Osteoblast (primary cell): Measurements from ENCODE around the gene MYO3B. TPM values are rescaled to one million over a fixed set of nuclear protein-coding genes. Genes with fewer than 3 reads are reported as not detected.

Experiments
- DNase-seq: peaks from one replicate; pipeline ENCODE4 v3.0.0; 2011; ENCODE audit warnings: low spot score, mixed read lengths; ENCODE audit not compliant: insufficient read length; ENCODE audit errors: missing footprints
- H2AFZ ChIP-seq: 2 replicates; pipeline ENCODE4 v1.6.0; 2011; ENCODE audit warnings: mild to moderate bottlenecking, low read length
- H3K27ac ChIP-seq: 2 replicates; pipeline ENCODE4 v1.5.1; 2011; ENCODE audit warnings: mild to moderate bottlenecking, low read depth, low read length, moderate library complexity
- H3K27me3 ChIP-seq: 2 replicates; pipeline ENCODE4 v1.6.0; 2012; ENCODE audit warnings: mild to moderate bottlenecking, control low read depth, inconsistent platforms, low read length, moderate library complexity; ENCODE audit not compliant: insufficient read depth
- H3K36me3 ChIP-seq: 2 replicates; pipeline ENCODE4 v1.5.1; 2011; ENCODE audit warnings: mild to moderate bottlenecking, low read length, control low read depth, moderate library complexity; ENCODE audit not compliant: insufficient read depth
- H3K4me1 ChIP-seq: 2 replicates; pipeline ENCODE4 v1.5.1; 2011; ENCODE audit warnings: mild to moderate bottlenecking, low read length, control low read depth, moderate library complexity; ENCODE audit not compliant: insufficient read depth
- H3K4me2 ChIP-seq: 2 replicates; pipeline ENCODE4 v1.6.0; 2011; ENCODE audit warnings: mild to moderate bottlenecking, low read length; ENCODE audit not compliant: insufficient read depth
- H3K4me3 ChIP-seq: fragments of 200-600 bp; sonication (generic); 3 replicates; pipeline ENCODE4 v1.5.1; 2012; ENCODE audit warnings: mild to moderate bottlenecking, low read length, inconsistent platforms; ENCODE audit not compliant: insufficient read depth
- H3K79me2 ChIP-seq: 2 replicates; pipeline ENCODE4 v1.6.0; 2012; ENCODE audit warnings: mild to moderate bottlenecking, low read length, control low read depth, inconsistent platforms; ENCODE audit not compliant: insufficient read depth
- H3K9me3 ChIP-seq: 2 replicates; pipeline ENCODE4 v1.5.1; 2011; ENCODE audit warnings: low read depth, low read length, control low read depth
- H4K20me1 ChIP-seq: 2 replicates; pipeline ENCODE4 v1.6.0; 2012; ENCODE audit warnings: mild to moderate bottlenecking, low read length, control low read depth; ENCODE audit not compliant: insufficient read depth
- total RNA-seq: library from RNA; depleted of rRNA; stranded (reverse); fragments of >200 nt; gene quantifications from 2 replicates; pipeline ENCODE4 v1.2.3, GENCODE V29; 2012
- TF ChIP-seq, protein P1 (sequence below): IDR thresholded peaks from 2 replicates; pipeline ENCODE4 v1.5.1; 2011; ENCODE audit warnings: mild to moderate bottlenecking, low read depth, low read length, moderate library complexity; ENCODE audit errors: extremely low read depth

Gene MYO3B
- total RNA-seq, 1 donor: 0.36 TPM

DNA sequence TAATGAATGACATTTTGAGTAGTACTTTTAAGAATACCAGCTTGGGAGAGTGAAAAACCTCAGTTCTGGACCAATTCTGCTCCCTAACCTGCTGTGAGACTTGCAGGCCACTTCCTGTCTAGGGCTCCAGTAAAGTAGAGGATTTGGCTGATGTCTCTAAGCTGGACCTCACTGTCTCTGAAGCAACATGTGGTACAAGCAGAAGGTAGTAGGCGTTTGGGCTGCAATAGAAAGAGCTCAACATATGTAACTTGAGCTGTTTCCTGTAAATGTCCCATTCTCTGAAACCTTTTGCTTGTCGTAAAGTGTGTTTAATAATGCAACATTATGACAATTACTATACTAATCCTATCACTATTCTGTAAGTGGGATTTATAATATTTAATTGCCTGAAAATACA lies 213.1 kb downstream of the MYO3B start:
- Histone ChIP-seq H3K4me3 (no peak overlapping the region), H3K9me3 (no peaks in the 10 kb centered on the region), H2AFZ (no peak overlapping the region), H4K20me1 (no peaks in the 10 kb centered on the region), H3K27ac (no peak overlapping the region), H3K4me1 (no peaks in the 10 kb centered on the region), H3K4me2 (no peak overlapping the region), H3K27me3 (no peaks in the 10 kb centered on the region), H3K79me2 (no peaks in the 10 kb centered on the region), H3K36me3 (no peaks in the 10 kb centered on the region)
- TF ChIP-seq, protein P1, sequence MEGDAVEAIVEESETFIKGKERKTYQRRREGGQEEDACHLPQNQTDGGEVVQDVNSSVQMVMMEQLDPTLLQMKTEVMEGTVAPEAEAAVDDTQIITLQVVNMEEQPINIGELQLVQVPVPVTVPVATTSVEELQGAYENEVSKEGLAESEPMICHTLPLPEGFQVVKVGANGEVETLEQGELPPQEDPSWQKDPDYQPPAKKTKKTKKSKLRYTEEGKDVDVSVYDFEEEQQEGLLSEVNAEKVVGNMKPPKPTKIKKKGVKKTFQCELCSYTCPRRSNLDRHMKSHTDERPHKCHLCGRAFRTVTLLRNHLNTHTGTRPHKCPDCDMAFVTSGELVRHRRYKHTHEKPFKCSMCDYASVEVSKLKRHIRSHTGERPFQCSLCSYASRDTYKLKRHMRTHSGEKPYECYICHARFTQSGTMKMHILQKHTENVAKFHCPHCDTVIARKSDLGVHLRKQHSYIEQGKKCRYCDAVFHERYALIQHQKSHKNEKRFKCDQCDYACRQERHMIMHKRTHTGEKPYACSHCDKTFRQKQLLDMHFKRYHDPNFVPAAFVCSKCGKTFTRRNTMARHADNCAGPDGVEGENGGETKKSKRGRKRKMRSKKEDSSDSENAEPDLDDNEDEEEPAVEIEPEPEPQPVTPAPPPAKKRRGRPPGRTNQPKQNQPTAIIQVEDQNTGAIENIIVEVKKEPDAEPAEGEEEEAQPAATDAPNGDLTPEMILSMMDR: no peak
- no peak for DNase-seq

DNA sequence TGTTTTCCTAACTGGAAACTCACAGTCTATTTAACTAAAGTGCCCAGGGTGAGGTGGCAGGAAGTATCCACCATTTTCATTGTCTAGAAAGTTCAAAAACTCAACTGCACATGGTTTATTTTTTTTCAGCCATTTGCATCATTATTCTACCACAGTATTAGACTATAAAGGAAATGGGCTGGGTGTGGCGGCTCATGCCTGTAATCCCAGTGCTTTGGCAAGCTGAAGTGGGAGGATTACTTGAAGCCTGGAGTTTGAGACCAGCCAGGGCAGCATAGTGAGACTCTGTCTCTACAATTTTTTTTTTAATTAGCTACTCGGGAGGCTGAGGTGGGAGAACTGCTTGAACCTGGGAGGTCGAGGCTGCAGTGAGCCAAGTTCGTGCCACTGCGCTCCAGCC lies 213.8 kb downstream of the MYO3B start:
- Histone ChIP-seq H3K9me3 (no peaks in the 10 kb centered on the region), H3K27me3 (no peaks in the 10 kb centered on the region), H3K36me3 (no peaks in the 10 kb centered on the region), H2AFZ (no peak overlapping the region), H3K4me2 (no peak overlapping the region), H3K27ac (no peak overlapping the region), H4K20me1 (no peaks in the 10 kb centered on the region), H3K4me3 (no peak overlapping the region), H3K4me1 (no peaks in the 10 kb centered on the region), H3K79me2 (no peaks in the 10 kb centered on the region)
- no peak for DNase-seq
- TF ChIP-seq, protein P1: no peak

DNA sequence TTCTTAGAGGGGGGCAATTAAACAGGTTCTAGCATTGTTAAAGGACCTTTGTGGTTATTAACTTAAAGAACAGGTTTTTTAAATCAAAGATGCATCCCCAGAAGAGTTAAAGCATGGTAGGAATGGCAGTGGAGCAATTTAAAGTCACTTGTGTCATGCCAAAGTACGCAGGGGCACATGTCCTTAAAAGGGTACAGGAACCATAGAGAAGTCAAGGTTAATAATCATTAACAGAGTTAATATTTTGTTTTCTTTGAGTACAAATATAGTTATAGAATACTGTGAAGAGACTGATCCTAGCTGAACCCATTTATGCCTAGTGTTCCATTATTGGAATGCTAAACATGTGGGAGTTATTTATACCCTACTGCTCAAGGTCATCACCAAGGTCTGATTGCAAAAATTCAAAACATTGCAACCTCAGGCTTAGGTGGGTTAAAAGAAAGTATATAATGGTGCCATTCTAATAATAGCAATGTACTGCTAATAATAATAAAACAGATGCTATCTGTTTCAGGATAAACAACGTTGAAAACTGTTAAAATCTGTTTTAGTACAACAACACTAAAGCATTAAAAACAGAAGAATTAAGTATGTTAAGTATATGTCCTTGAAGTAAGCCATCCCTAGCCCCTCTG lies 216.0 kb downstream of the MYO3B start:
- H3K27me3 ChIP-seq: no peaks in the 10 kb centered on the region
- H4K20me1 ChIP-seq: no peaks in the 10 kb centered on the region
- no peak for DNase-seq
- no peaks in the 10 kb centered on the region for H3K79me2 ChIP-seq
- no peaks in the 10 kb centered on the region for H3K36me3 ChIP-seq
- H3K4me3 ChIP-seq: no peak overlapping the region
- no peak overlapping the region for H2AFZ ChIP-seq
- no peak overlapping the region for H3K27ac ChIP-seq
- H3K9me3 ChIP-seq: no peaks in the 10 kb centered on the region
- TF ChIP-seq, protein P1: no peak
- H3K4me2 ChIP-seq: no peak overlapping the region
- H3K4me1 ChIP-seq: no peaks in the 10 kb centered on the region

DNA sequence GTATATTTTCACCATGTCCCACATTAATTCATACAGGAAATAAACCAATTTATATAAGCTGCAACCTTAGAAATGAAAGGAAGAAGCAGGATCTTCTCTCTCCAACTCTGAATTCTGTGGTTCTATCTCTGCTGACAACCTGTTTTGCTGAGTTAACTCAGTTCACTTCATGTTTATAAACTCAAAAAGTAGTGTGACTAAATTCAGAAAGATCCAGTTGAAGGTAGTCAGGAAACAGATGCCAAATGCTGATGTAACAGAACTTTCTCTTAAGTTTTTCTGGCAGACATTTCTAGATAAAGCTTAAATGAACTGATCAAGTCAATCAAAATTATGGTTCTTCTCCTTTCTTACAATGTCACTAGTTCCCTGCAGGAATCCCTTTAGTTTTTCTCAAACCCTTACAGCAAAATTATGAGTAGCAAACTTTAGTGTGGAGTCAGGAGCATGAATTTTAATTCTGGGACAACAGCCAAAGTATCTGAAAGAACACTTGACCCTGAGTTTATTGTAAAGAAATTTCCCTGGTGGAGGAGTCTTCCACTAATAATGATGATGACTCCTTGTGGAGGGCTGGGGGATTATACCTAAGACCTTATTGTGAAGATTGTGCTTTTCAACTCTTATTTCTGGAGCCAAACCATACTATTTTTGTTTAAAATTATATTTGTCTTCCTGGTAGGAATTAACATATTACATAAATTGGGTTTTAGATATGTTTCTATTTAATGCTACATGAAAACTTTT lies 216.9 kb downstream of the MYO3B start:
- Histone ChIP-seq H3K9me3 (no peaks in the 10 kb centered on the region), H3K79me2 (no peaks in the 10 kb centered on the region), H3K4me1 (no peaks in the 10 kb centered on the region), H3K36me3 (no peaks in the 10 kb centered on the region), H3K27ac (no peak overlapping the region), H4K20me1 (no peaks in the 10 kb centered on the region), H3K4me3 (no peak overlapping the region), H3K4me2 (no peak overlapping the region), H3K27me3 (no peaks in the 10 kb centered on the region), H2AFZ (no peak overlapping the region)
- DNase-seq: no peak
- TF ChIP-seq, protein P1: no peak
